ENCODE measurements around the gene RALB.

The RALB gene

GRCh38 chr2:120262761-120263428 is 10.2 kb downstream of the RALB start:
- DNase-seq (ENCODE audit: low read depth in 2 of 2): no peak

GRCh38 chr2:120265006-120265405 is 12.4 kb downstream of the RALB start:
- no peak for DNase-seq (ENCODE audit: low read depth in 2 of 2)

- no peak for DNase-seq (ENCODE audit: low read depth in 2 of 2)
Measured at GRCh38 chr2:120267348-120267747, 14.7 kb downstream of the RALB start.

GRCh38 chr2:120269076-120269744 is 16.6 kb downstream of the RALB start:
- DNase-seq (ENCODE audit: low read depth in 2 of 2): no peak

- no peak for DNase-seq (ENCODE audit: low read depth in 2 of 2)
Measured at GRCh38 chr2:120269816-120270215, 17.2 kb downstream of the RALB start.

- no peak for DNase-seq (ENCODE audit: low read depth in 2 of 2)
Measured at GRCh38 chr2:120271711-120272379, 19.2 kb downstream of the RALB start.

GRCh38 chr2:120272763-120273481 is 20.3 kb downstream of the RALB start:
- no peak for DNase-seq (ENCODE audit: low read depth in 2 of 2)

- no peak for DNase-seq (ENCODE audit: low read depth in 2 of 2)
Measured at GRCh38 chr2:120275617-120276400, 23.2 kb downstream of the RALB start.

GRCh38 chr2:120277505-120278205 is 25.0 kb downstream of the RALB start:
- no peak for DNase-seq (ENCODE audit: low read depth in 2 of 2)

- DNase-seq (ENCODE audit: low read depth in 2 of 2): no peak
Measured at GRCh38 chr2:120278901-120279300, 26.2 kb downstream of the RALB start.

GRCh38 chr2:120279708-120280107 is 27.1 kb downstream of the RALB start:
- DNase-seq (ENCODE audit: low read depth in 2 of 2): no peak

- no peak for DNase-seq (ENCODE audit: low read depth in 2 of 2)
Measured at GRCh38 chr2:120283649-120284048, 31.0 kb downstream of the RALB start.

- no peak for DNase-seq (ENCODE audit: low read depth in 2 of 2)
Measured at GRCh38 chr2:120285056-120285455, 32.4 kb downstream of the RALB start.

- no peak for DNase-seq (ENCODE audit: low read depth in 2 of 2)
Measured at GRCh38 chr2:120287183-120288015, 34.7 kb downstream of the RALB start.

- no peak for DNase-seq (ENCODE audit: low read depth in 2 of 2)
Measured at GRCh38 chr2:120288016-120288373, 35.3 kb downstream of the RALB start.

GRCh38 chr2:120289221-120289906 is 36.7 kb downstream of the RALB start:
- DNase-seq (ENCODE audit: low read depth in 2 of 2): no peak

- no peak for DNase-seq (ENCODE audit: low read depth in 2 of 2)
Measured at GRCh38 chr2:120290737-120291136, 38.1 kb downstream of the RALB start.

GRCh38 chr2:120291401-120292311 is 39.0 kb downstream of the RALB start:
- no peak for DNase-seq (ENCODE audit: low read depth in 2 of 2)
